Immature natural killer cell (primary cell): ENCODE results near the gene TNFAIP8. TPM values are rescaled to one million over a fixed set of nuclear protein-coding genes. Genes with fewer than 3 reads are reported as not detected.

Experiments
- DNase-seq, 3 donors: peaks; one replicate each; pipeline ENCODE4 v3.0.0; 2022; ENCODE audit warnings: mixed read lengths in 1 of 3
- H3K27ac Mint-ChIP-seq, 6 donors: one replicate each; pipeline ENCODE4 v1.8.0; 2020; ENCODE audit warnings: mixed read lengths in 6 of 6, mild to moderate bottlenecking in 5 of 6, inconsistent platforms in 4 of 6, moderate library complexity in 3 of 6
- H3K27me3 Mint-ChIP-seq, 3 donors: one replicate each; pipeline ENCODE4 v1.8.0; 2020 to 2021; ENCODE audit warnings: low read depth in 3 of 3, mild to moderate bottlenecking in 3 of 3, mixed read lengths in 3 of 3, moderate library complexity in 3 of 3, inconsistent platforms in 1 of 3
- H3K36me3 Mint-ChIP-seq, 3 donors: one replicate each; pipeline ENCODE4 v1.8.0; 2020; ENCODE audit warnings: mixed read lengths in 3 of 3, inconsistent platforms in 2 of 3, mild to moderate bottlenecking in 2 of 3
- H3K4me1 Mint-ChIP-seq, 2 donors: one replicate each; pipeline ENCODE4 v1.8.0; 2020; ENCODE audit warnings: inconsistent platforms in 2 of 2, mild to moderate bottlenecking in 2 of 2, mixed read lengths in 2 of 2, moderate library complexity in 1 of 2
- H3K4me3 Mint-ChIP-seq, 5 donors: one replicate each; pipeline ENCODE4 v1.8.0; 2020; ENCODE audit warnings: mild to moderate bottlenecking in 5 of 5, mixed read lengths in 5 of 5, inconsistent platforms in 3 of 5, moderate library complexity in 3 of 5
- H3K9me3 Mint-ChIP-seq, 6 donors: one replicate each; pipeline ENCODE4 v1.8.0; 2020; ENCODE audit warnings: mild to moderate bottlenecking in 6 of 6, mixed read lengths in 6 of 6, inconsistent platforms in 4 of 6, moderate library complexity in 3 of 6
- polyA plus RNA-seq, 3 donors: library from polyadenylated mRNA; unstranded; fragments of 300-500 nt; fragmentation: Illumina TruSeq; gene quantifications; one replicate each; pipeline ENCODE4 v1.2.3, GENCODE V29; 2021

The TNFAIP8 gene
- polyA plus RNA-seq, 3 donors from 2014 or later: 99.7 to 162 (median 132) TPM

- Mint-ChIP-seq H3K9me3 (no peaks in the 10 kb centered on the region), H3K4me1 (peaks cover 73 to 93% of the 10 kb centered on the region in 2 donors), H3K27ac (peak overlapping the region; percentile 9 to 78 (median 40)), H3K36me3 (peaks cover 6 to 13% (median 12%) of the 10 kb centered on the region in 3 donors), H3K27me3 (peaks cover 0 to 8% (median 0%) of the 10 kb centered on the region in 3 donors), H3K4me3 (no peak overlapping the region)
- no peak for DNase-seq
These were observed 32.9 kb downstream of the TNFAIP8 start for GRCh38 chr5:119388619-119389190.

- Mint-ChIP-seq H3K27me3 (peaks cover 0 to 8% (median 0%) of the 10 kb centered on the region in 3 donors), H3K36me3 (peaks cover 7 to 18% (median 12%) of the 10 kb centered on the region in 3 donors), H3K9me3 (no peaks in the 10 kb centered on the region), H3K27ac (peak overlapping the region; percentile 6 to 51 (median 29)), H3K4me3 (peak overlapping the region in 1 of 5 donors; percentile 28), H3K4me1 (peaks cover 69 to 91% of the 10 kb centered on the region in 2 donors)
- no peak for DNase-seq
These were observed 33.6 kb downstream of the TNFAIP8 start for GRCh38 chr5:119389288-119390030.

GRCh38 chr5:119390404-119390803, 34.6 kb downstream of the TNFAIP8 start:
- Mint-ChIP-seq H3K36me3 (peaks cover 10 to 26% (median 12%) of the 10 kb centered on the region in 3 donors), H3K27ac (peak overlapping the region in 1 of 6 donors; percentile 40), H3K27me3 (peaks cover 0 to 8% (median 3%) of the 10 kb centered on the region in 3 donors), H3K9me3 (no peaks in the 10 kb centered on the region), H3K4me3 (no peak overlapping the region), H3K4me1 (peaks cover 67 to 90% of the 10 kb centered on the region in 2 donors)
- no peak for DNase-seq

GRCh38 chr5:119393201-119393691, 37.4 kb downstream of the TNFAIP8 start:
- Mint-ChIP-seq H3K4me3 (no peak overlapping the region), H3K4me1 (peaks cover 59 to 85% of the 10 kb centered on the region in 2 donors), H3K27ac (peak overlapping the region in 5 of 6 donors; percentile 21 to 78 (median 45)), H3K27me3 (peaks cover 0 to 7% (median 4%) of the 10 kb centered on the region in 3 donors), H3K9me3 (no peaks in the 10 kb centered on the region), H3K36me3 (peaks cover 10 to 26% (median 12%) of the 10 kb centered on the region in 3 donors)
- DNase-seq: no peak

- Mint-ChIP-seq H3K4me1 (peaks cover 58 to 82% of the 10 kb centered on the region in 2 donors), H3K4me3 (no peak overlapping the region), H3K27ac (peak overlapping the region in 5 of 6 donors; percentile 21 to 80 (median 71)), H3K9me3 (no peaks in the 10 kb centered on the region), H3K27me3 (peaks cover 0 to 5% (median 4%) of the 10 kb centered on the region in 3 donors), H3K36me3 (peaks cover 10 to 26% (median 12%) of the 10 kb centered on the region in 3 donors)
- DNase-seq: no peak
These were observed 37.9 kb downstream of the TNFAIP8 start for GRCh38 chr5:119393746-119394145.

GRCh38 chr5:119395080-119395836, 39.4 kb downstream of the TNFAIP8 start:
- Mint-ChIP-seq H3K27ac (peak overlapping the region in 3 of 6 donors; percentile 32 to 77 (median 40)), H3K4me3 (no peak overlapping the region), H3K4me1 (peaks cover 50 to 74% of the 10 kb centered on the region in 2 donors), H3K36me3 (peaks cover 10 to 26% (median 12%) of the 10 kb centered on the region in 3 donors), H3K9me3 (no peaks in the 10 kb centered on the region), H3K27me3 (peaks cover 0 to 4% (median 2%) of the 10 kb centered on the region in 3 donors)
- no peak for DNase-seq

GRCh38 chr5:119396030-119396664, 40.3 kb downstream of the TNFAIP8 start:
- no peak for DNase-seq
- Mint-ChIP-seq H3K27ac (peak overlapping the region in 4 of 6 donors; percentile 3 to 78 (median 37)), H3K27me3 (peaks cover 0 to 4% (median 2%) of the 10 kb centered on the region in 3 donors), H3K4me1 (peaks cover 45 to 65% of the 10 kb centered on the region in 2 donors), H3K36me3 (peaks cover 10 to 26% (median 12%) of the 10 kb centered on the region in 3 donors), H3K4me3 (no peak overlapping the region), H3K9me3 (no peaks in the 10 kb centered on the region)

- Mint-ChIP-seq H3K4me1 (peaks cover 38 to 56% of the 10 kb centered on the region in 2 donors), H3K27ac (peak overlapping the region in 5 of 6 donors; percentile 22 to 72 (median 54)), H3K4me3 (no peak overlapping the region), H3K36me3 (peaks cover 10 to 22% (median 10%) of the 10 kb centered on the region in 3 donors), H3K27me3 (peaks cover 0 to 4% (median under 1%) of the 10 kb centered on the region in 3 donors), H3K9me3 (no peaks in the 10 kb centered on the region)
- DNase-seq: no peak
These were observed 41.9 kb downstream of the TNFAIP8 start for GRCh38 chr5:119397518-119398380.

GRCh38 chr5:119398727-119399466, 43.1 kb downstream of the TNFAIP8 start:
- Mint-ChIP-seq H3K27me3 (peaks cover 0 to 4% (median 0%) of the 10 kb centered on the region in 3 donors), H3K9me3 (no peaks in the 10 kb centered on the region), H3K4me3 (no peak overlapping the region), H3K36me3 (peaks cover 0 to 11% (median 3%) of the 10 kb centered on the region in 3 donors), H3K27ac (no peak overlapping the region), H3K4me1 (peaks cover 32 to 45% of the 10 kb centered on the region in 2 donors)
- no peak for DNase-seq

GRCh38 chr5:119400245-119400644, 44.4 kb downstream of the TNFAIP8 start:
- H3K27me3 Mint-ChIP-seq: peaks cover 0 to 2% (median 0%) of the 10 kb centered on the region in 3 donors
- no peak for DNase-seq
- H3K4me1 Mint-ChIP-seq: peaks cover 25 to 34% of the 10 kb centered on the region in 2 donors
- H3K27ac Mint-ChIP-seq: peak overlapping the region in 1 of 6 donors; percentile 31
- H3K36me3 Mint-ChIP-seq: peaks cover 0 to 2% (median 0%) of the 10 kb centered on the region in 3 donors
- H3K4me3 Mint-ChIP-seq: no peak overlapping the region
- no peaks in the 10 kb centered on the region for H3K9me3 Mint-ChIP-seq

GRCh38 chr5:119402081-119402480, 46.3 kb downstream of the TNFAIP8 start:
- no peaks in the 10 kb centered on the region for H3K36me3 Mint-ChIP-seq
- peak overlapping the region in 1 of 6 donors; percentile 64 for H3K27ac Mint-ChIP-seq
- H3K9me3 Mint-ChIP-seq: no peaks in the 10 kb centered on the region
- H3K4me3 Mint-ChIP-seq: no peak overlapping the region
- DNase-seq: no peak
- no peaks in the 10 kb centered on the region for H3K27me3 Mint-ChIP-seq
- peaks cover 17 to 20% of the 10 kb centered on the region in 2 donors for H3K4me1 Mint-ChIP-seq

- H3K4me1 Mint-ChIP-seq: peaks cover 14 to 15% of the 10 kb centered on the region in 2 donors
- no peaks in the 10 kb centered on the region for H3K36me3 Mint-ChIP-seq
- H3K27ac Mint-ChIP-seq: no peak overlapping the region
- DNase-seq: no peak
- no peaks in the 10 kb centered on the region for H3K27me3 Mint-ChIP-seq
- H3K9me3 Mint-ChIP-seq: no peaks in the 10 kb centered on the region
- H3K4me3 Mint-ChIP-seq: no peak overlapping the region
These were observed 46.7 kb downstream of the TNFAIP8 start for GRCh38 chr5:119402555-119402954.
